Measurements from ENCODE around the gene PITX2.

- TF ChIP-seq, protein P1, sequence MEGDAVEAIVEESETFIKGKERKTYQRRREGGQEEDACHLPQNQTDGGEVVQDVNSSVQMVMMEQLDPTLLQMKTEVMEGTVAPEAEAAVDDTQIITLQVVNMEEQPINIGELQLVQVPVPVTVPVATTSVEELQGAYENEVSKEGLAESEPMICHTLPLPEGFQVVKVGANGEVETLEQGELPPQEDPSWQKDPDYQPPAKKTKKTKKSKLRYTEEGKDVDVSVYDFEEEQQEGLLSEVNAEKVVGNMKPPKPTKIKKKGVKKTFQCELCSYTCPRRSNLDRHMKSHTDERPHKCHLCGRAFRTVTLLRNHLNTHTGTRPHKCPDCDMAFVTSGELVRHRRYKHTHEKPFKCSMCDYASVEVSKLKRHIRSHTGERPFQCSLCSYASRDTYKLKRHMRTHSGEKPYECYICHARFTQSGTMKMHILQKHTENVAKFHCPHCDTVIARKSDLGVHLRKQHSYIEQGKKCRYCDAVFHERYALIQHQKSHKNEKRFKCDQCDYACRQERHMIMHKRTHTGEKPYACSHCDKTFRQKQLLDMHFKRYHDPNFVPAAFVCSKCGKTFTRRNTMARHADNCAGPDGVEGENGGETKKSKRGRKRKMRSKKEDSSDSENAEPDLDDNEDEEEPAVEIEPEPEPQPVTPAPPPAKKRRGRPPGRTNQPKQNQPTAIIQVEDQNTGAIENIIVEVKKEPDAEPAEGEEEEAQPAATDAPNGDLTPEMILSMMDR (IDR thresholded peaks at IDR 0.05): no peak
- TF ChIP-seq ZFX (IDR thresholded peaks at IDR 0.05; ENCODE audit: borderline replicate concordance): no peak
These were observed 17.7 kb upstream of the PITX2 start for GRCh38 chr4:110640576-110640975.
